GM12891 (cell line): ENCODE results near the gene C22orf42. TPM values are rescaled to one million over a fixed set of nuclear protein-coding genes. Genes with fewer than 3 reads are reported as not detected.

Experiments
- DNase-seq: peaks from one replicate; pipeline ENCODE4 v3.0.0; 2011; ENCODE audit warnings: low spot score; ENCODE audit not compliant: insufficient read length
- FAIRE-seq: peaks from 2 replicates; lab custom pipeline; 2011; peaks lifted over from hg19 to GRCh38; lab: Jason Lieb, UNC
- PAX5 ChIP-seq: IDR thresholded peaks from 2 replicates; pipeline ENCODE4 v1.6.1; 2011; ENCODE audit warnings: low read length, moderate library complexity, mild to moderate bottlenecking; ENCODE audit not compliant: insufficient read depth, severe bottlenecking
- POLR2A ChIP-seq: IDR thresholded peaks from 2 replicates; pipeline ENCODE4 v1.6.1; 2011; ENCODE audit warnings: low read depth, low read length, control low read depth
- POLR2AphosphoS5 ChIP-seq: IDR thresholded peaks from 2 replicates; pipeline ENCODE4 v1.6.1; 2011; ENCODE audit warnings: low read depth, low read length, control low read depth
- POU2F2 ChIP-seq: IDR thresholded peaks from 2 replicates; pipeline ENCODE4 v1.6.1; 2011; ENCODE audit warnings: low read depth, mild to moderate bottlenecking, control low read depth, low read length, moderate library complexity
- SPI1 ChIP-seq: IDR thresholded peaks from 2 replicates; pipeline ENCODE4 v1.6.1; 2011; ENCODE audit warnings: low read depth, low read length, control low read depth
- TAF1 ChIP-seq: IDR thresholded peaks from 2 replicates; pipeline ENCODE4 v1.6.1; 2011; ENCODE audit warnings: low read depth, low read length, control low read depth
- polyA plus RNA-seq: library from polyadenylated mRNA; unstranded; fragments of >200 nt; gene quantifications from one replicate; pipeline ENCODE4 v1.2.1, GENCODE V29; 2012; ENCODE audit warnings: low read depth, missing spikeins, inconsistent platforms; ENCODE audit not compliant: missing spikeins

C22orf42 gene, protein sequence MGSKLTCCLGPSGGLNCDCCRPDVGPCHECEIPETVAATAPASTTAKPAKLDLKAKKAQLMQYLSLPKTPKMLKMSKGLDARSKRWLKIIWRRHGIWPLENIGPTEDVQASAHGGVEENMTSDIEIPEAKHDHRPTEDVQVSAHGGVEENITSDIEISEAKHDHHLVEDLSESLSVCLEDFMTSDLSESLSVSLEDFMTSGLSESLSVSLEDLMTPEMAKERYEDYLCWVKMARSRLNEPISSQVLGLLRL
- not detected for polyA plus RNA-seq

DNA sequence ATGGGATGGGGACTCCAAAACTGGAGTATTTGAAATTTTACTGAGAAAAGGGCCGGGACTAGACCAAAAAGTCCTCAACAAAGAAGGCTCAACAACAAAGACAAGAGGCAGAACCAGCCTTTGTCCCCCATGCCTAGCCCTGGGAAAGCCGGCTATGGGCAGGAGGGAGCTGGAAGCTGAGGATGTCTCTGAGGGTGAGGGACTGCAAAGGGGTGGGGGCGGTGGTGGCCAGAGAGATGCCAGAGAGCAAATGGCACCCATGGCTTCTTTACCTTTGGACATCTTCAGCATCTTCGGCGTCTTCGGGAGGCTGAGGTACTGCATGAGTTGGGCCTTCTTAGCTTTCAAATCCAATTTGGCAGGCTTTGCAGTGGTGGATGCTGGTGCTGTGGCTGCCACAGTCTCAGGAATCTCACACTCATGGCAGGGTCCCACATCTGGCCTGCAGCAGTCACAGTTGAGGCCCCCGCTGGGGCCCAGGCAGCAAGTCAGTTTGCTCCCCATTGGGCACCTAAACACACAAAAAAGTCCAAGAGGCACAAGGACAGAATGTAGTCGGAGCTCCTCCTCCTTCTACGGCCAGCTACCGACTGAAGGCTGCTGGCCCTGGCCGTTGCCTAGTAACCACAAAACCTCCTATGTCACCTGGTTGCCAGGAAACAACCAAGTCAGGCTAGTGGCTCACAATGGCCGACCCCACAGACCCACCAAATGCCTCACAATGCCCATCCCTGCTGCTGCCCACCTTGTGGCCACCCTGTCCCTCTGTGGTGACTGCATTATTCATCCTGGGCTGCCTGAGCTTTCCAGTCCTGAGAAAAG is at the start of gene C22orf42:
Gene C22orf42 (minus strand): TSS at position 592 of the 822 bp plus-strand sequence. CDS start 88 bp downstream, at position 504.
- DNase-seq (no peak), FAIRE-seq (no peak)
- TF ChIP-seq TAF1 (no peak), POLR2AphosphoS5 (no peak), POU2F2 (no peak), POLR2A (no peak), PAX5 (no peak), SPI1 (no peak)

- FAIRE-seq (no peak), DNase-seq (no peak)
Observed at GRCh38 chr22:32208681-32209080, 49.6 kb upstream of the C22orf42 start.

DNA sequence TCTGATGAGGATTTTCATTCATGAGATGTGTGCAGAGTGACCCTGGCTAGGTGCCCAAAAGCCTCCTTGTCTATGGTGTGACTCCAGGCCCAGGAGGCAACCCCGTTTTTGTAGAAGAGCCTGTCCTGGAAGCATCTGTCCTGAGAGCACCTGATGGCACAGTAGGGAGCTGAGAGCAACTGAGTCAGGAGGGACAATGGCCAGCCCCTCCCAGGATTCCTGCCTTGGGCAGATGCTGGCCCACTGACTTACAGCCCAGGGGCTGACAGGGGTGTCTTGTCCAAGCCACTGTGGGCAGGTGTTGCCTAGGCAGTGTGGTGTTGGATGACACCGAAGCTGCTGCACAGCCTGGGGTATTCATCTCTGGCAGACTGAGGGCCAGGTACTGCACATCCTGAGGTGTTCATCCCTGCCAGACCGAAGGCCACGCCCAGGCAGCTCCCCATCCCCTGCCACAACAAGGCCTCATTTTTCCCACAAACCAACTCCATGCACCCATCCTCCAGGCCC is 48.9 kb upstream of the C22orf42 start:
- no peak for FAIRE-seq
- TF ChIP-seq POU2F2 = no peak
- TF ChIP-seq SPI1 = no peak
- TF ChIP-seq PAX5 = no peak
- no peak for TF ChIP-seq TAF1
- TF ChIP-seq POLR2A = no peak
- no peak for TF ChIP-seq POLR2AphosphoS5
- DNase-seq = no peak

More at GRCh38 chr22:32208681-32209080, 49.6 kb upstream of the C22orf42 start:
- TF ChIP-seq POLR2AphosphoS5 (no peak), POLR2A (no peak), POU2F2 (no peak), TAF1 (no peak), PAX5 (no peak), SPI1 (no peak)

- FAIRE-seq (peak; percentile 72), DNase-seq (no peak)
- no peak for TF ChIP-seq PAX5
- no peak for TF ChIP-seq POLR2A
- TF ChIP-seq TAF1 = no peak
- no peak for TF ChIP-seq POLR2AphosphoS5
- no peak for TF ChIP-seq SPI1
- TF ChIP-seq POU2F2 = no peak
Observed at GRCh38 chr22:32206774-32207758, 48.0 kb upstream of the C22orf42 start.

DNA sequence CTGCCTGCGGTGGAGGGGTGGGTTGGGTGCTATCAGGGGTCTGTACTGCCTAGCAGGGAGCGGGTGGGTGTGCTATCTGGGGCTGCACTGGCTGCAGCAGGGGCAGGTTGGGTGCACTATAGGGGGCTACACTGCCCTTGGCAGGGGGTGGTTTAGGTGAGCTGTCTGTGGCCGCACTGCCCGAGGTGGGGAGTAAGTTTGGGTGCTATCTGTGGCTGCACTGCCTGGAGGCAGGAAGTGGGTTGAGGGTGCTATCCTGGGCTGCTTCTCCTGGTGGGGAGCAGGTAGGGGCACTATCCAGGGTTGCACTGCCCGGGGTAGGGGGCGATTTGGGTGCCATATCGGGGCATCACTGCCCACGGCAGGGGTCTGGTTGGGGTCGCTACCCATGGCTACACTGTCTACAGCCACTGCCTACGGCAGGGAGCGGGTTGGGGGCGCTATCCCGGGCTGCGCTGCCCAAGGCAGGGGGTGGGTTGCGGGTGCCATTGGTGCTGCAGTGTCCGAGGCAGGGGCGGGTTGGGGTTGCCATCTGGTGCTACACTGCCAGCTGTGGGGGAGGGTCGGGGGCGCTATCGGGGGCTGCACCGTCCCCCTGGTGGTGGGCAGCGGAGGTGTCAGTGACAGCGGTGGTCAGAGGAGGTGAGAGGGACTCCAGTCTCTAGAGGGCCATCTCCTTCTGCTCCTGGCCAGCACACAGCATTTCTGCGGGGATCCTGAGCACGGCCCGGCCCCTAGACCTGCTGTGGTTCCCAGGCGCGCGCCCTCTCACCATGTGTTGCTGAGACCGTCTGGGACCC is 47.1 kb upstream of the C22orf42 start:
- DNase-seq = no peak

DNA sequence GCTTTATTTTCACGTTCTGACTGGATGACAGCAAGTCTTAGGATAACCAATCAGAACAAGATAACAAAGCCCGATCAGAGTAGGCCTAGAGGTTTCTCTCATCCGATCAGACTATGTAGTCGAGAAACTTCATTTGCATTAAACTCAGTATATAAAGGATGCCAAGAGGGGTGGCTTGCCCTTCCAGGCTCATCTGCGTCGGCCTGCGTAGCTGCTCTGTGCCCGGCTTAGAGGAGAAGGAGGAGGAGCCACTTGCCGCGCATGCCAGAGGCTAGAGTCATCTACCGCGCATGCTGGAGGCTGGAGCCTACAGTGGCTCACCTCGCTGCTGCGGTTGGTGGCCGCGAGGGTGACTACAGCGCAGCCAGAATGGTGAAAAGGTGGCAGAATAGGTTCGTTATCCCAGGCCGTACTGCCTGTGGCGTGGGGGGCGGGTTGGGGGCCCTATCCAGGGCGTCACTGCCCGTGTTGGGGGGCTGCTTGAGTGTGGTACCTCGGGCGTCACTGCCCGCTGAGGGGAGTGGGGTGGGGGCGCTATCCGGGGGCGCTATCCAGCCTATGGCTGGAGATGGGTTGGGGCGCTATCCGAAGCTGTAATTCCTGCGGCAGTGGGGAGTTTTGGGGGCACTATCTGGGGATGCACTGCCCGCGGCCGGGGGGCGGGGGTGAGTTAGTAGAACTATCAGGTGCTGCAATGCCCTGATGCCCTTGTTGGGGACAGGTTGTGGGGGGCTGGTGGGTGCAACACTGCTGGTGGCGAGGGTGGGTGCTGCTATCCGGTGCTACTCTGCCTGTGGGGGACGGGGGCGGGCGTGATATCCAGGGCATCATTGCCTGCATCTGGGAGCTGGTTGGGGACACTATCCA is 46.0 kb upstream of the C22orf42 start, which contains the start of gene RFPL2:
Gene RFPL2 (minus strand): TSS at position 218 of the 867 bp plus-strand sequence. CDS start 2,622 bp downstream, outside the sequence.
- FAIRE-seq (no peak), DNase-seq (no peak)
- TF ChIP-seq POLR2A = no peak
- TF ChIP-seq TAF1 = no peak
- TF ChIP-seq POU2F2 = no peak
- no peak for TF ChIP-seq POLR2AphosphoS5
- TF ChIP-seq PAX5 = no peak
- no peak for TF ChIP-seq SPI1

More for the DNA sequence above, 47.1 kb upstream of the C22orf42 start:
- FAIRE-seq = no peak
- TF ChIP-seq POU2F2 = no peak
- TF ChIP-seq TAF1 = no peak
- TF ChIP-seq SPI1 = no peak
- TF ChIP-seq POLR2AphosphoS5 = no peak
- TF ChIP-seq PAX5 = no peak
- no peak for TF ChIP-seq POLR2A
